ENCODE measurements around the gene RGS8. TPM values are rescaled to one million over a fixed set of nuclear protein-coding genes. Genes with fewer than 3 reads are reported as not detected.

RGS8 gene
- total RNA-seq, 1 experiment from 2014 or later: not detected

DNA sequence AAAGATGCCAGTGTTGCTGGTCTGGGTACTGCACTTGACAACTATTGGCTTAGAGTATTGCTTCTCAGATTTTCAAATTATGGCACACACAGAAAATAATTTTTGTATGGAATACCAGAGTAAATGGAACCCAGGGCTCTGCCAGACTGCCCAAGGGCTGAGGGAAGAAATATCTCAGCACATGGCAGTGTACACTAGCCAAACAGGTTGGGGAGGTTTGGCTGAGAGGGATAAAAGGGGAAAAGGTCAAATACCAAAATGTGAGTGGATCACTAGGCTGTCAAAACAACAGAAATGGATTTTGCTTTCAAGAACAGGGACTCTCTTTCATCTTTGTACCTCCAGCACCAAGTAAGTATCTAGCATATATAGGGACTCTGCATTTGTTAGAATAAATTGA, 3.0 kb upstream of the RGS8 start:
- TF ChIP-seq TCF7L2 (IDR thresholded peaks at IDR 0.05; ENCODE audit: low read depth, low read length) (no peak), POLR2AphosphoS5 (IDR thresholded peaks at IDR 0.05; ENCODE audit: low read depth, low read length) (no peak), SIN3A (IDR thresholded peaks at IDR 0.05; ENCODE audit: borderline replicate concordance, insufficient read depth, low read depth, low read length) (no peak)
- TF ChIP-seq, protein P1, sequence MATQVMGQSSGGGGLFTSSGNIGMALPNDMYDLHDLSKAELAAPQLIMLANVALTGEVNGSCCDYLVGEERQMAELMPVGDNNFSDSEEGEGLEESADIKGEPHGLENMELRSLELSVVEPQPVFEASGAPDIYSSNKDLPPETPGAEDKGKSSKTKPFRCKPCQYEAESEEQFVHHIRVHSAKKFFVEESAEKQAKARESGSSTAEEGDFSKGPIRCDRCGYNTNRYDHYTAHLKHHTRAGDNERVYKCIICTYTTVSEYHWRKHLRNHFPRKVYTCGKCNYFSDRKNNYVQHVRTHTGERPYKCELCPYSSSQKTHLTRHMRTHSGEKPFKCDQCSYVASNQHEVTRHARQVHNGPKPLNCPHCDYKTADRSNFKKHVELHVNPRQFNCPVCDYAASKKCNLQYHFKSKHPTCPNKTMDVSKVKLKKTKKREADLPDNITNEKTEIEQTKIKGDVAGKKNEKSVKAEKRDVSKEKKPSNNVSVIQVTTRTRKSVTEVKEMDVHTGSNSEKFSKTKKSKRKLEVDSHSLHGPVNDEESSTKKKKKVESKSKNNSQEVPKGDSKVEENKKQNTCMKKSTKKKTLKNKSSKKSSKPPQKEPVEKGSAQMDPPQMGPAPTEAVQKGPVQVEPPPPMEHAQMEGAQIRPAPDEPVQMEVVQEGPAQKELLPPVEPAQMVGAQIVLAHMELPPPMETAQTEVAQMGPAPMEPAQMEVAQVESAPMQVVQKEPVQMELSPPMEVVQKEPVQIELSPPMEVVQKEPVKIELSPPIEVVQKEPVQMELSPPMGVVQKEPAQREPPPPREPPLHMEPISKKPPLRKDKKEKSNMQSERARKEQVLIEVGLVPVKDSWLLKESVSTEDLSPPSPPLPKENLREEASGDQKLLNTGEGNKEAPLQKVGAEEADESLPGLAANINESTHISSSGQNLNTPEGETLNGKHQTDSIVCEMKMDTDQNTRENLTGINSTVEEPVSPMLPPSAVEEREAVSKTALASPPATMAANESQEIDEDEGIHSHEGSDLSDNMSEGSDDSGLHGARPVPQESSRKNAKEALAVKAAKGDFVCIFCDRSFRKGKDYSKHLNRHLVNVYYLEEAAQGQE (IDR thresholded peaks at IDR 0.05; ENCODE audit: insufficient read depth in 1 of 2, low read depth in 2 of 2, low read length in 1 of 2): no peak
- TF ChIP-seq, protein P2, sequence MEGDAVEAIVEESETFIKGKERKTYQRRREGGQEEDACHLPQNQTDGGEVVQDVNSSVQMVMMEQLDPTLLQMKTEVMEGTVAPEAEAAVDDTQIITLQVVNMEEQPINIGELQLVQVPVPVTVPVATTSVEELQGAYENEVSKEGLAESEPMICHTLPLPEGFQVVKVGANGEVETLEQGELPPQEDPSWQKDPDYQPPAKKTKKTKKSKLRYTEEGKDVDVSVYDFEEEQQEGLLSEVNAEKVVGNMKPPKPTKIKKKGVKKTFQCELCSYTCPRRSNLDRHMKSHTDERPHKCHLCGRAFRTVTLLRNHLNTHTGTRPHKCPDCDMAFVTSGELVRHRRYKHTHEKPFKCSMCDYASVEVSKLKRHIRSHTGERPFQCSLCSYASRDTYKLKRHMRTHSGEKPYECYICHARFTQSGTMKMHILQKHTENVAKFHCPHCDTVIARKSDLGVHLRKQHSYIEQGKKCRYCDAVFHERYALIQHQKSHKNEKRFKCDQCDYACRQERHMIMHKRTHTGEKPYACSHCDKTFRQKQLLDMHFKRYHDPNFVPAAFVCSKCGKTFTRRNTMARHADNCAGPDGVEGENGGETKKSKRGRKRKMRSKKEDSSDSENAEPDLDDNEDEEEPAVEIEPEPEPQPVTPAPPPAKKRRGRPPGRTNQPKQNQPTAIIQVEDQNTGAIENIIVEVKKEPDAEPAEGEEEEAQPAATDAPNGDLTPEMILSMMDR (IDR thresholded peaks at IDR 0.05): no peak
- in situ Hi-C loops (cut with HindIII; ENCODE audit: low pct_unique_long_range_greater_than_20kb, low sequenced_read_pairs) (no loop called here), intact Hi-C loops (cut with micrococcal nuclease; ENCODE audit: unreplicated experiment) (no loop called here)
- no peaks in the 10 kb centered on the region for H3K4me1 ChIP-seq (ENCODE audit: control insufficient read depth, insufficient read depth, low read length)
- BruUV-seq (replicated peaks): no TSS peak
- no peaks in the 10 kb centered on the region for H3K36me3 ChIP-seq (ENCODE audit: control insufficient read depth, insufficient read depth, low read length)
- POLR2A ChIA-PET: no interaction called here
- CTCF ChIA-PET: no interaction called here
- H3K9me3 ChIP-seq (ENCODE audit: control insufficient read depth, insufficient read depth, low read depth, low read length): no peaks in the 10 kb centered on the region
- no peak overlapping the region for H3K27ac ChIP-seq (ENCODE audit: low read length)
- ATAC-seq (no peak), DNase-seq (ENCODE audit: low read depth, low spot score) (no peak)
- H3K27me3 ChIP-seq (ENCODE audit: control insufficient read depth, insufficient read depth, low read length): 0 out of 2 replicates have a peak, but pooled peaks cover 3% of the 10 kb centered on the region
- H3K4me3 ChIP-seq (ENCODE audit: low read depth in 2 of 2, low read length in 2 of 2): no peak overlapping the region

DNA sequence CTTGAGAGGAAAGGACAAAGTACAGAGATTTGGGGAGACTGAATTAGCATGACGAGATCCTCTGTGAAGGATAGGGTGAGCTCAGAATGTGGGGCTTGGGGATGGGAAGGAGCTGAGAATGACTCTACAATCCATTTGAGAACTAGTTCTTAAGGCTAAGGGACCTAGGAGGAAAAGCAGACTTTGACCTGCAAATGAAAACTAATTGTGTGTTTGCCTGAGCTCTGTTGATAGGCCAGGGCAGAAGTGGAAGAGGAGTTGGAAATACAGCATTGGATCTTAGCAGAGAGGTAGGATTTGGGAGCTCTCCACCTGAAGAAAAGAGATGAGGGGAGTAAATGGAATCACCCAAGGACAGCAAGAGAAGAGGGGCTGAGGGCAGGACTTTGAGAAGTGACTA, 2.1 kb upstream of the RGS8 start:
- H3K27me3 ChIP-seq (ENCODE audit: control insufficient read depth, insufficient read depth, low read length): peaks cover 3% of the 10 kb centered on the region; the same call in 1 of the 2 replicates
- H3K36me3 ChIP-seq (ENCODE audit: control insufficient read depth, insufficient read depth, low read length): no peaks in the 10 kb centered on the region
- H3K4me3 ChIP-seq (ENCODE audit: low read depth in 2 of 2, low read length in 2 of 2): no peak overlapping the region
- intact Hi-C loops (cut with micrococcal nuclease; ENCODE audit: unreplicated experiment): no loop called here
- no peaks in the 10 kb centered on the region for H3K9me3 ChIP-seq (ENCODE audit: control insufficient read depth, insufficient read depth, low read depth, low read length)
- ChIA-PET CTCF (no interaction called here), POLR2A (no interaction called here)
- no peak overlapping the region for H3K27ac ChIP-seq (ENCODE audit: low read length)
- in situ Hi-C loops (cut with HindIII; ENCODE audit: low pct_unique_long_range_greater_than_20kb, low sequenced_read_pairs): no loop called here
- TF ChIP-seq SIN3A (IDR thresholded peaks at IDR 0.05; ENCODE audit: borderline replicate concordance, insufficient read depth, low read depth, low read length) (no peak), POLR2AphosphoS5 (IDR thresholded peaks at IDR 0.05; ENCODE audit: low read depth, low read length) (no peak), TCF7L2 (IDR thresholded peaks at IDR 0.05; ENCODE audit: low read depth, low read length) (no peak)
- TF ChIP-seq, protein P2 (IDR thresholded peaks at IDR 0.05): no peak
- TF ChIP-seq, protein P1 (IDR thresholded peaks at IDR 0.05; ENCODE audit: insufficient read depth in 1 of 2, low read depth in 2 of 2, low read length in 1 of 2): no peak
- DNase-seq (ENCODE audit: low read depth, low spot score) (no peak), ATAC-seq (no peak)
- H3K4me1 ChIP-seq (ENCODE audit: control insufficient read depth, insufficient read depth, low read length): no peaks in the 10 kb centered on the region
- BruUV-seq (replicated peaks): no TSS peak
